Smooth muscle cell (in vitro differentiated cells): ENCODE measurements around the gene DNPH1. TPM values are rescaled to one million over a fixed set of nuclear protein-coding genes. Genes with fewer than 3 reads are reported as not detected.
A peak's percentile ranks its signal among the peaks of the same experiment; 100 is the strongest.

Experiments used
- DNase-seq: peaks from one replicate; lab custom pipeline; 2025; ENCODE audit not compliant: unreplicated experiment; lab: John Stamatoyannopoulos, UW
- H2AFZ ChIP-seq: fragments of 200-600 bp; sonication (generic); 2 replicates; pipeline ENCODE4 v1.6.0; 2016; ENCODE audit warnings: antibody characterized with exemption, low read depth, mild to moderate bottlenecking
- H3F3A ChIP-seq: fragments of 200-600 bp; sonication (generic); 2 replicates; pipeline ENCODE4 v1.6.0; 2017; ENCODE audit warnings: antibody characterized with exemption, low read depth
- H3K27ac ChIP-seq: fragments of 200-600 bp; sonication (generic); 2 replicates; pipeline ENCODE4 v1.5.1; 2016; ENCODE audit warnings: low read depth, mild to moderate bottlenecking
- H3K27me3 ChIP-seq: fragments of 200-600 bp; sonication (generic); 2 replicates; pipeline ENCODE4 v1.6.1; 2016; ENCODE audit warnings: low read depth, mild to moderate bottlenecking
- H3K36me3 ChIP-seq: fragments of 200-600 bp; sonication (generic); 2 replicates; pipeline ENCODE4 v1.5.1; 2016; ENCODE audit warnings: low read depth
- H3K4me1 ChIP-seq: fragments of 200-600 bp; sonication (generic); 2 replicates; pipeline ENCODE4 v1.5.1; 2016; ENCODE audit warnings: low read depth
- H3K4me2 ChIP-seq: fragments of 200-600 bp; sonication (generic); 2 replicates; pipeline ENCODE4 v1.6.0; 2016; ENCODE audit warnings: mild to moderate bottlenecking
- H3K4me3 ChIP-seq: fragments of 200-600 bp; sonication (generic); 2 replicates; pipeline ENCODE4 v1.5.1; 2016; ENCODE audit warnings: mild to moderate bottlenecking
- H3K79me2 ChIP-seq: fragments of 200-600 bp; sonication (generic); 2 replicates; pipeline ENCODE4 v1.6.0; 2016; ENCODE audit warnings: low read depth, mild to moderate bottlenecking
- H3K9ac ChIP-seq: fragments of 200-600 bp; sonication (generic); 2 replicates; pipeline ENCODE4 v1.6.0; 2016; ENCODE audit warnings: low read depth
- H3K9me3 ChIP-seq: fragments of 200-600 bp; sonication (generic); replicated peaks from 2 replicates; pipeline ENCODE4 v1.5.1; 2016; ENCODE audit warnings: low read depth
- H4K20me1 ChIP-seq: fragments of 200-600 bp; sonication (generic); 2 replicates; pipeline ENCODE4 v1.6.0; 2016; ENCODE audit warnings: low read depth
- CTCF ChIP-seq: fragments of 200-600 bp; sonication (generic); IDR thresholded peaks from 2 replicates; pipeline ENCODE4 v1.5.1; 2017; ENCODE audit warnings: borderline replicate concordance, mild to moderate bottlenecking, antibody characterized with exemption; ENCODE audit not compliant: insufficient read depth, poor library complexity, severe bottlenecking
- WGBS: methylation state at CpG from one replicate; pipeline ENCODE4 v1.1.7; 2016; ENCODE audit warnings: low lambda C conversion rate; 5-methylcytosine and 5-hydroxymethylcytosine counted together
- polyA plus RNA-seq: library from polyadenylated mRNA; unstranded; fragments of >200 nt; fragmentation: Nextera tagmentation; extraction: Ambion mirVana; gene quantifications from 2 replicates; pipeline ENCODE4 v1.2.1, GENCODE V29; 2016
- total RNA-seq: library from RNA; depleted of rRNA; stranded (reverse); fragments of >200 nt; gene quantifications from 2 replicates; pipeline ENCODE4 v1.2.3, GENCODE V29; 2014

Gene DNPH1
- total and polyA plus RNA-seq, 2 experiments from 2014 or later: 33.8 to 82.1 TPM

GRCh38 chr6:43271103-43271815 lies 42.0 kb upstream of the DNPH1 start:
- Histone ChIP-seq H4K20me1 (no peaks in the 10 kb centered on the region), H3K9ac (no peak overlapping the region), H2AFZ (no peak overlapping the region), H3K4me2 (no peak overlapping the region), H3K4me3 (no peak overlapping the region), H3K9me3 (no peaks in the 10 kb centered on the region), H3K4me1 (peaks cover 10% of the 10 kb centered on the region), H3K27me3 (peaks cover 36% of the 10 kb centered on the region), H3F3A (no peaks in the 10 kb centered on the region), H3K79me2 (no peaks in the 10 kb centered on the region), H3K27ac (no peak overlapping the region), H3K36me3 (no peaks in the 10 kb centered on the region)
- DNase-seq: no peak
- whole genome bisulfite sequencing: 92% methylated on average over 8 of the region's 8 CpGs
- TF ChIP-seq CTCF: no peak

- WGBS: 10% methylated on average over 38 of the region's 44 CpGs
- H3K79me2 ChIP-seq: no peaks in the 10 kb centered on the region
- no peaks in the 10 kb centered on the region for H3F3A ChIP-seq
- DNase-seq: no peak
- H3K36me3 ChIP-seq: no peaks in the 10 kb centered on the region
- no peak overlapping the region for H3K27ac ChIP-seq
- no peak overlapping the region for H3K9ac ChIP-seq
- TF ChIP-seq CTCF: no peak
- H4K20me1 ChIP-seq: no peaks in the 10 kb centered on the region
- peak overlapping the region; percentile 83 for H3K4me2 ChIP-seq
- peaks cover 10% of the 10 kb centered on the region for H3K4me1 ChIP-seq
- peak overlapping the region; percentile 55 for H2AFZ ChIP-seq
- peak overlapping the region; percentile 41 for H3K4me3 ChIP-seq
- no peaks in the 10 kb centered on the region for H3K9me3 ChIP-seq
- peaks cover 22% of the 10 kb centered on the region for H3K27me3 ChIP-seq
These were observed 40.2 kb upstream of the DNPH1 start for GRCh38 chr6:43269273-43270007.

GRCh38 chr6:43268782-43269272 lies 39.5 kb upstream of the DNPH1 start:
- Histone ChIP-seq H3K27me3 (peaks cover 16% of the 10 kb centered on the region), H2AFZ (peak overlapping the region; percentile 66)

More at GRCh38 chr6:43268782-43269272, 39.5 kb upstream of the DNPH1 start:
- TF ChIP-seq CTCF: no peak
- no peaks in the 10 kb centered on the region for H4K20me1 ChIP-seq
- DNase-seq: no peak
- no peak overlapping the region for H3K27ac ChIP-seq
- no peaks in the 10 kb centered on the region for H3F3A ChIP-seq
- H3K4me2 ChIP-seq: peak overlapping the region; percentile 83
- H3K9me3 ChIP-seq: no peaks in the 10 kb centered on the region
- no peaks in the 10 kb centered on the region for H3K36me3 ChIP-seq
- WGBS: 87% methylated on average over 10 of the region's 10 CpGs
- H3K4me1 ChIP-seq: peaks cover 10% of the 10 kb centered on the region
- no peak overlapping the region for H3K9ac ChIP-seq
- no peak overlapping the region for H3K4me3 ChIP-seq
- no peaks in the 10 kb centered on the region for H3K79me2 ChIP-seq
